Endothelial cell of umbilical vein (primary cell): ENCODE results near the gene SEMA4A. TPM values are rescaled to one million over a fixed set of nuclear protein-coding genes. Genes with fewer than 3 reads are reported as not detected.

Experiments used
- BruUV-seq: library from RNA; stranded (reverse); fragments of 400-500 nt; replicated peaks from 2 replicates; lab custom pipeline; 2021; lab: Mats Ljungman, UMichigan
- CTCF ChIA-PET: fragments of 300-600, 350-600 bp; sonication (Branson Sonifier 250); formaldehyde crosslinking; loops from one replicate; lab custom pipeline; 2021; ENCODE audit warnings: antibody characterized with exemption, inconsistent platforms; lab: Charles Lee
- POLR2A ChIA-PET: fragments of 300-600, 350-600 bp; sonication (Branson Sonifier 250); formaldehyde crosslinking; loops from one replicate; lab custom pipeline; 2021; ENCODE audit warnings: antibody characterized with exemption, inconsistent platforms; lab: Charles Lee
- DNase-seq: peaks from one replicate; pipeline ENCODE4 v3.0.0-alpha.2; 2011; ENCODE audit warnings: low read depth, low spot score
- FAIRE-seq: peaks from 2 replicates; lab custom pipeline; 2011; peaks lifted over from hg19 to GRCh38; lab: Jason Lieb, UNC
- H2AFZ ChIP-seq: 2 replicates; pipeline ENCODE4 v1.6.0; 2012; ENCODE audit warnings: low read depth, low read length, control low read depth, inconsistent platforms
- H3K27ac ChIP-seq: 2 replicates; pipeline ENCODE4 v1.5.1; 2011; ENCODE audit warnings: low read depth, mild to moderate bottlenecking, control low read depth, low read length, moderate library complexity; ENCODE audit not compliant: insufficient read depth
- H3K27me3 ChIP-seq, 2 experiments: 2 replicates each; pipeline versions ENCODE4 v1.6.0 to v1.6.1; 2011; ENCODE audit warnings: low read length in 2 of 2, mixed read lengths in 1 of 2; ENCODE audit not compliant: control insufficient read depth in 2 of 2, insufficient read depth in 2 of 2
- H3K36me3 ChIP-seq, 2 experiments: 2 replicates in 1 of 2; 3 replicates in 1 of 2; pipeline ENCODE4 v1.5.1; 2011; ENCODE audit warnings: low read length in 2 of 2, mild to moderate bottlenecking in 1 of 2, moderate library complexity in 1 of 2; ENCODE audit not compliant: control insufficient read depth in 2 of 2, insufficient read depth in 2 of 2; ENCODE audit errors: extremely low read depth in 1 of 2
- H3K4me1 ChIP-seq: 3 replicates; pipeline ENCODE4 v1.5.1; 2011; ENCODE audit warnings: mild to moderate bottlenecking, low read length; ENCODE audit not compliant: control insufficient read depth, insufficient read depth; ENCODE audit errors: extremely low read depth
- H3K4me2 ChIP-seq: 2 replicates; pipeline ENCODE4 v1.6.1; 2011; ENCODE audit warnings: low read length, control low read depth, mixed read lengths; ENCODE audit not compliant: insufficient read depth
- H3K4me3 ChIP-seq, 3 experiments: fragments of 200-600 bp in 1 of 3; sonication (generic), shearing (Covaris generic) in 1 of 3; replicated peaks in 1 of 3; 2 replicates each; pipeline ENCODE4 v1.5.1; 2011 to 2016; ENCODE audit warnings: control low read depth in 3 of 3, low read length in 3 of 3, mild to moderate bottlenecking in 2 of 3, inconsistent platforms in 1 of 3, low read depth in 1 of 3, moderate library complexity in 1 of 3; ENCODE audit not compliant: insufficient read depth in 1 of 3
- H3K79me2 ChIP-seq: 2 replicates; pipeline ENCODE4 v1.6.0; 2012; ENCODE audit warnings: low read length, inconsistent platforms; ENCODE audit not compliant: control insufficient read depth, insufficient read depth
- H3K9ac ChIP-seq: replicated peaks from 2 replicates; pipeline ENCODE3; 2011; ENCODE audit warnings: low read length, control low read depth; ENCODE audit not compliant: insufficient read depth; ENCODE audit errors: extremely low read depth
- H3K9me1 ChIP-seq: replicated peaks from 3 replicates; pipeline ENCODE4 v1.6.0; 2011; ENCODE audit warnings: mild to moderate bottlenecking, low read length; ENCODE audit not compliant: control insufficient read depth, insufficient read depth; ENCODE audit errors: extremely low read depth
- H3K9me3 ChIP-seq: replicated peaks from 2 replicates; pipeline ENCODE4 v1.5.1; 2012; ENCODE audit warnings: low read length, inconsistent platforms; ENCODE audit not compliant: control insufficient read depth, insufficient read depth
- H4K20me1 ChIP-seq: replicated peaks from 2 replicates; pipeline ENCODE3; 2011; ENCODE audit warnings: mild to moderate bottlenecking, low read length; ENCODE audit not compliant: control insufficient read depth, insufficient read depth; ENCODE audit errors: extremely low read depth
- CTCF ChIP-seq, 2 donors: IDR thresholded peaks; 1 replicate in 1 of 2; 2 replicates in 1 of 2; pipeline ENCODE4 v1.5.1; 2011; ENCODE audit warnings: low read length in 2 of 2, mild to moderate bottlenecking in 2 of 2, moderate library complexity in 2 of 2, control low read depth in 1 of 2, inconsistent platforms in 1 of 2, low read depth in 1 of 2; ENCODE audit not compliant: insufficient read depth in 1 of 2; ENCODE audit errors: extremely low read depth in 1 of 2
- EZH2 ChIP-seq: IDR thresholded peaks from 2 replicates; pipeline ENCODE4 v1.6.1; 2012; ENCODE audit warnings: borderline replicate concordance, low read depth, mild to moderate bottlenecking, moderate library complexity, low read length, inconsistent platforms; ENCODE audit not compliant: severe bottlenecking
- FOS ChIP-seq: IDR thresholded peaks from 2 replicates; pipeline ENCODE4 v1.6.1; 2011; ENCODE audit warnings: mild to moderate bottlenecking, low read length, moderate library complexity, borderline replicate concordance; ENCODE audit not compliant: insufficient read depth
- GATA2 ChIP-seq: IDR thresholded peaks from 2 replicates; pipeline ENCODE4 v1.7.0; 2011; ENCODE audit warnings: low read depth, mild to moderate bottlenecking, moderate library complexity, mixed read lengths, low read length; ENCODE audit not compliant: insufficient read length, insufficient read depth
- JUN ChIP-seq: IDR thresholded peaks from 2 replicates; pipeline ENCODE4 v1.6.1; 2011; ENCODE audit warnings: borderline replicate concordance, low read depth; ENCODE audit not compliant: insufficient read length, insufficient read depth
- MAX ChIP-seq: IDR thresholded peaks from 2 replicates; pipeline ENCODE4 v1.6.1; 2011; ENCODE audit not compliant: insufficient read depth, insufficient read length
- MYC ChIP-seq: IDR thresholded peaks from one replicate; pipeline ENCODE4 v1.6.1; 2011; ENCODE audit warnings: mild to moderate bottlenecking, low read depth, low read length
- POLR2A ChIP-seq: IDR thresholded peaks from 2 replicates; pipeline ENCODE4 v1.6.1; 2012; ENCODE audit warnings: low read depth, mild to moderate bottlenecking, control low read depth, low read length
- POLR2AphosphoS5 ChIP-seq: IDR thresholded peaks from 2 replicates; pipeline ENCODE4 v1.6.1; 2012; ENCODE audit warnings: low read depth, mild to moderate bottlenecking, control low read depth, low read length, moderate library complexity; ENCODE audit not compliant: insufficient read depth
- dilution Hi-C: fragments of 300-500 bp; cut with MboI; formaldehyde crosslinking; loops from one replicate; pipeline ENCODE4 v1.15.0; 2019; ENCODE audit warnings: low sequenced_read_pairs; ENCODE audit not compliant: extremely low pct_ligation_motif_present
- intact Hi-C: fragments of 100-400 bp; cut with micrococcal nuclease; formaldehyde crosslinking; loops from one replicate; pipeline ENCODE4 v1.10.0; 2022
- polyA plus RNA-seq, 4 experiments: library from polyadenylated mRNA; depleted of rRNA in 3 of 4; stranded (reverse) in 3 of 4; unstranded in 1 of 4; fragments of >200 nt; gene quantifications; 2 replicates each; pipeline versions ENCODE4 v1.2.1 to v1.2.3, GENCODE V29; 2011 to 2012; ENCODE audit warnings: missing spikeins in 1 of 4
- total RNA-seq: library from RNA; stranded (reverse); gene quantifications from 2 replicates; pipeline ENCODE4 v1.2.3, GENCODE V29; 2021

The SEMA4A gene
- total and polyA plus RNA-seq, 2 donors (not counting 3 experiments of a cell fraction or from before 2014, with no cell fraction given): 1.5 to 1.6 TPM

DNA sequence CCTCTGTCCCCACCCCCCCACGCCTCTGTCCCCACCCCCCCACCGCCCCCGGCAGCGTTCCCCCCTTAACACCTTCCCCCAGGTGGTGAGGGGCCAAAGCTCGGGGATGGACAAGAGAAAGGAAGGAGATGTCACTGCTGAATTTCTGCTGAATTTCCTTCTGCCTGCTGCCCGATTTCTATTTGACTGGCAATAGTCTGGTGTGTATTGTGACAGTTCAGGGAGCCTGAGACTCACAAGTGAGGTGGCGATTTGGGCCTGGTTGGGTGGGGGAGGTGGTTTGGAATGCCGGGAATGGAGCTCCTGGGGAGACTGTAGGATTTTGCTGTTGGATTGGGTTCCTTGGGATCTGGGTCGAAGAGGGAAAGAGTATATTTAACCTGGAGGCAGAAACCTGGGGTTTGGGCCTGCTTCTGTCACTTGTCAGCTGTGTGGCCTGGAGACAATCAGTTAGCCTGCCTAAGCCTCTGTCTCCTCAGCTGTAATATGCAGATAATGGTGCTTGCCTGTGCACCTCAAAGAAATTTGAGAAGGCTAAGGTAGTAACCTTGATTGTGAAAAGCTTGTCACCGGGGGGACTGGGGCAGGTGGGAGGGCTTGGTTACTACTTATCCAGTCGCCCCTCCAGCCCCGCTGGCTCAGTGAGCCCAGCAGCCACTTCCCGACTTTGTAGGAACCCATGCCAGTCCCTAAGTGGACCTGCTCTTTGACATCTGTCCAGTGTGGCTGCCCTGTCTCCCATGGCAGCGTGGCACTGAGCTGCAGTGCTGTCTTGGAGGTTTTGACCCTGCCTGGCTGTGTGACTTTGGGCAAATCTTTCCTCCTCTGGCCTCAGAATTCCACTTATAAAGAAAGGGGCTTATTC, 46.5 kb upstream of the SEMA4A start:
- CTCF ChIA-PET: interaction anchor here (0.6 to 2.2 kb wide), 8 partner anchors 10 to 145 kb away, joined by 3 to 8 read pairs (median 4); no protein-coding TSS in a partner anchor
- no peak for FAIRE-seq
- no peaks in the 10 kb centered on the region for H3K79me2 ChIP-seq
- H3K36me3 ChIP-seq: no peaks in the 10 kb centered on the region
- DNase-seq: no peak
- POLR2A ChIA-PET: interaction anchor here (0.7 to 1.6 kb wide), 3 partner anchors 9 to 22 kb away, joined by 3 to 7 read pairs (median 5); partner anchors contain the start of gene LMNA
- H3K27me3 ChIP-seq: no peaks in the 10 kb centered on the region
- peaks cover 42% of the 10 kb centered on the region for H3K4me1 ChIP-seq
- peak overlapping the region; percentile 77 for H3K27ac ChIP-seq
- TF ChIP-seq EZH2: no peak
- TF ChIP-seq JUN: no peak
- no peak for TF ChIP-seq POLR2A
- TF ChIP-seq MAX: no peak
- TF ChIP-seq CTCF (IDR thresholded peaks at IDR 0.05; ENCODE audit: extremely low read depth in 1 of 2, insufficient read depth in 1 of 2, low read depth in 1 of 2, low read length in 2 of 2): no peak
- no peak for TF ChIP-seq FOS
- TF ChIP-seq POLR2AphosphoS5: no peak
- no peak for TF ChIP-seq GATA2
- TF ChIP-seq MYC: no peak
- H3K9me3 ChIP-seq: no peaks in the 10 kb centered on the region
- H3K4me2 ChIP-seq: no peak overlapping the region
- no TSS peak for BruUV-seq
- H3K4me3 ChIP-seq: no peak overlapping the region
- H4K20me1 ChIP-seq: no peaks in the 10 kb centered on the region
- dilution Hi-C loops (no loop called here), intact Hi-C loops (loop anchor here (1.0 kb wide), 3 partner anchors 7 to 19 kb away; partner anchors contain the start of gene LMNA)
- H3K9ac ChIP-seq: peak overlapping the region; percentile 61
- no peaks in the 10 kb centered on the region for H3K9me1 ChIP-seq
- peak overlapping the region; percentile 24 for H2AFZ ChIP-seq
